HFF-Myc (cell line): ENCODE data around the gene NAXE.

ENCODE experiments used
- DNase-seq: peaks from one replicate; pipeline ENCODE4 v3.0.0-alpha.2; 2011; ENCODE audit warnings: low read depth; ENCODE audit errors: extremely low read depth
- H3K4me3 ChIP-seq: replicated peaks from 2 replicates; pipeline ENCODE4 v1.5.1; 2011; ENCODE audit warnings: low read depth, mild to moderate bottlenecking, control low read depth, low read length
- TF ChIP-seq, protein P1 (sequence below): IDR thresholded peaks from 2 replicates; pipeline ENCODE4 v1.5.1; 2012; ENCODE audit warnings: mild to moderate bottlenecking, low read depth, low read length, control low read depth; ENCODE audit errors: missing control alignments

NAXE gene

DNA sequence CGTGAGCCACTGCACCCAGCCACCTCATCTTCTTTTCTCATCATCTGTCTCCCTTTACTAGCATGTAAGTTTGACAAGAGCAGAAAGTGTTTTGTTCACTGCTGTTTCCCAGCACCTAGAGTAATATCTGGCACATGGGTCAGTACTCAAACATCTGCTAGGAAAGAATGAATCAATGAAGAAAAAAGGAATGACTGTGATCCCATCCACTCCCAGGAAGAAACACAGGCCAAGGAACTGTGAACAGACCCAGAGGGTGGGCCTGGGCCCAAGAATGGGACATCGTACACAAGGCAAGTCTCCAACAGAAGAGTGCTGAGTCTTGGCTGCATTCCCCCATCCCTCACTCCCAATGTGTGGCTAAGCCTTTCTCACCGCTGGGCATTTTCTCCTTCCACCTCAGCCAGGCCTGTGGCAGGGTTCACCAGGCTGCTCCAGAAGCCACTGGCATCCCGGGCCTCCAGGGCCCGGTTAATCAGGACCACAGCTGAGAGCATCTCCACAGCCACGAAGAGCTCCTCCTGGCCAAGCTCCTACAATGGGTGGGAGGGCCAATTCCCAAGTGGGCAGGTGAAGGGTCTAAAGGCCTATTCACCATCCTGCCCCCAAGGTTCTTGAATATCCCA is 37.6 kb upstream of the NAXE start:
- no peak for DNase-seq
- TF ChIP-seq, protein P1, sequence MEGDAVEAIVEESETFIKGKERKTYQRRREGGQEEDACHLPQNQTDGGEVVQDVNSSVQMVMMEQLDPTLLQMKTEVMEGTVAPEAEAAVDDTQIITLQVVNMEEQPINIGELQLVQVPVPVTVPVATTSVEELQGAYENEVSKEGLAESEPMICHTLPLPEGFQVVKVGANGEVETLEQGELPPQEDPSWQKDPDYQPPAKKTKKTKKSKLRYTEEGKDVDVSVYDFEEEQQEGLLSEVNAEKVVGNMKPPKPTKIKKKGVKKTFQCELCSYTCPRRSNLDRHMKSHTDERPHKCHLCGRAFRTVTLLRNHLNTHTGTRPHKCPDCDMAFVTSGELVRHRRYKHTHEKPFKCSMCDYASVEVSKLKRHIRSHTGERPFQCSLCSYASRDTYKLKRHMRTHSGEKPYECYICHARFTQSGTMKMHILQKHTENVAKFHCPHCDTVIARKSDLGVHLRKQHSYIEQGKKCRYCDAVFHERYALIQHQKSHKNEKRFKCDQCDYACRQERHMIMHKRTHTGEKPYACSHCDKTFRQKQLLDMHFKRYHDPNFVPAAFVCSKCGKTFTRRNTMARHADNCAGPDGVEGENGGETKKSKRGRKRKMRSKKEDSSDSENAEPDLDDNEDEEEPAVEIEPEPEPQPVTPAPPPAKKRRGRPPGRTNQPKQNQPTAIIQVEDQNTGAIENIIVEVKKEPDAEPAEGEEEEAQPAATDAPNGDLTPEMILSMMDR, result no peak
- H3K4me3 ChIP-seq, result no peak overlapping the region

DNA sequence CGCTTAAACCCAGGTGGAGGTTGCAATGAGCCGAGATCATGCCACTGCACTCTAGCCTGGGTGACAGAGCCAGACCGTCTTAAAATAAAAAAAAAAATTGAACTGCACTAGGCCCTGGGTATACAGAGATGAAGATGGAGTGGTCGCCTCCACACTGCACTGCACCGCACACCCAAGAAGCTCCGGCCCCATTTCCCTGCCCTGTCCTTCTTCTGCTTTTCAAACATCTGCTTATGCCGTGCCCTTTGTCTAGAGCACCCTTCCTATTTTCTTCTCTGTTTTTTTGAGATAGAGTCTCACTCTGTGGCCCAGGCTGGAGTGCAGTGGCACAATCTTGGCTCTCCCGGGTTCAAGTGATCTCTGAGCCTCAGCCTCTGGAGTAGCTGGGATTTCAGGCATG is 36.6 kb upstream of the NAXE start:
- TF ChIP-seq, protein P1, result no peak

DNA sequence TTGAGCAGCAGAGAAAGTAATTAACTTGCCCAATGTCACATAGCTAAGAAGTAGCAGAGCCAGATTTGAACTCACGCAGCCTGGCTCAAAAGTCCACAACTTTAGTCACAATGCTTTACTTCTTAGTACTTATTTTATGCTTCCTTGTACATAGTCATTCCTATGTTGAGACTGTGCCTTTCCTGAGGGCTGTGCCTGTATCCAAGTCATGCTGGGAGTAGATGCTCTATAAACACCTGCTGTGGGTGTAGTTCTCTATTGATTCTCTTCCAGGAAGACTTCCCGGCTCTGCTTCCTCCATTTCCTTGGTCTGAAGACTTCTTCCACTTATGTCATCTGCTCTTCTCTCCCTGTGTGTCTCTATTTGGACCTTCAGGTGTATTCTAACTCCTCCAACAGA is 35.9 kb upstream of the NAXE start:
- no peak for DNase-seq
- TF ChIP-seq, protein P1, result no peak
- H3K4me3 ChIP-seq, result no peak overlapping the region

More for the DNA sequence above, 36.6 kb upstream of the NAXE start:
- DNase-seq, result no peak
- H3K4me3 ChIP-seq, result no peak overlapping the region

DNA sequence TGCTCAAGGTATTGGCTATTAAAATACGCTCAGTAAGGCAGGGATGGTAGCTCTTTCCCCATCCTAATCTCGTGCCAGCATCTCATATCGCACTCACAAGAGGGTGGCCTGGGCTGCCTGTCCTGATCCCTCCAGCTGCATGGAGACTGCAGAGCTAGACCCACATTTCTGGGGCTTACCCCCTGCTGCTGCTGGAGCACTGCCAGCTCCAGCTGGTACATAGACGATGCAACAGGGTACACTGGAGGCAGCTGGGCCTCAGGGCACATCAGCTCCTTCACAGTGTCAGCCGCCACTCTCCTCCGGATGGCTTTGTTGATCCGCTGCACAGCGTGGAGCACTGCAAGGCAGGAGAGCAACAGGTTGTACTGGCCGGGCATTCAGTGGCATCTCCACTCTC is 35.2 kb upstream of the NAXE start:
- DNase-seq, result no peak
- TF ChIP-seq, protein P1, result no peak
- H3K4me3 ChIP-seq, result no peak overlapping the region

DNA sequence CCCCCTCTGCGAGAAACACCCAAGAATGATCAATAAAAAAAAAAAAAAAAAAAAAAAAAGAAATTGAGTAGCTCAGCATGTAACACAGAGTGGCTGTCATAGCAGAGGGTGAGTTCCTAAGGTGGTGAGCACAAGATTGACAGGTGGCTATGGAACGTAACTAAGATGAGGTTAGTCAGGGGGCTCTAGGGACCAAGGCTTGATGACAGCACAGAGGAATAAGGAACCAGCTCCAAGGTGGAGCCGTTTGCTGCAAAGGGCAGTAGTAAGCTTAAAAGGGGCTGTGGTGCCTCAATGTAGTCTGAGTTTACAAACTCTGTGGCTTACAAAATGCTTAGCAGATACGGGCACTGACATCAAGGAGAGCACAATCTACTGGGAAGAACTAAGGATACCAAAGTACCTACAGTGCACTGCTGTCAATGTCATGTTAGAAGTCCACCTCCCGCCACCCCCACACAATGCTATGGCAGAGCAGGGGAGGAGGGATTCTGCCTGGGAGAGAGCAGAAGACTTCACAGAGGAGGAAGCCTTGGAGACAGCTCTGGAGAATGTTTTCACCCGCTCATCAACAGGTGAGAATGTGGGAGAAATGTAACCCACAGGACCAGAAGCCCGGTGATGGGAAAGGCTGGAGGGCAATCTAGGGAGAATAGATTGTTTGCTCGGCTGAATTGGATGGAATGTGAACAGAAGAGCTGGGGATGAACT is 32.3 kb upstream of the NAXE start:
- H3K4me3 ChIP-seq, result no peak overlapping the region
- DNase-seq, result no peak
- TF ChIP-seq, protein P1, result no peak

DNA sequence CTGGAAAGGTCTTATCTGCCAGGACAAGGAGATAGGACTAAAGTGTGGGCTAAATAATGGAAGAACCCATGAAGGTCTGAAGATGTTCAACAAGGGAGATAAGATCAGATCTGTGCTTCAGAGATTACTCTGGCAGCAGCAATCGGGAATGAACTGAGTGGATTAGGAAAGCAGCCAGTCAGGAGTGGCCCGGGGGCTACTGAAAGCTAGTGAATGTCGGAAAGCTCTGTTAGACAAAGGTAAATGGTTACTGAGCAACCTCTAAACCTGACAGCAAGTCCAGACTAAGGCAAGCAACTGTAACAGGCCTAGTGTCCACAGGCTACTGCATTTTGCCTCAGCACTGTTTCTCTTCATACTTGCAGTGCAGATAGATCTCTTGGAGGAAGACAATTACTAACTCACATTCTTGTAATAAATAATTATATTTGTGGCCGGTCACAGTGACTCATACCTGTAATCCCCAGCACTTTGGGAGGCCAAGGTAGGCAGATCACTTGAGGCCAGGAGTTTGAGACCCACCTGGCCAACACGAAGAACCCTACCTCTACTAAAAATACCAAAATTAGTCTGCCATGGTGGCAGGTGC is 31.7 kb upstream of the NAXE start:
- no peak overlapping the region for H3K4me3 ChIP-seq
- TF ChIP-seq, protein P1, result no peak
- DNase-seq, result no peak
